SK-N-MC (cell line): ENCODE results near the gene ADAMTS7.
"Not testable (repeated sequence)": the region's sequence is repeated elsewhere in the genome, so short reads cannot be mapped to it uniquely, and the experiment has no call there.

ENCODE experiments used
- EZH2 ChIP-seq: fragments of 200-600 bp; sonication (generic); IDR thresholded peaks from one replicate; pipeline ENCODE4 v1.6.1; 2017; ENCODE audit warnings: antibody characterized with exemption
- FOXP2 ChIP-seq: optimal IDR thresholded peaks from 2 replicates; pipeline ENCODE3; 2011; ENCODE audit warnings: mild to moderate bottlenecking, moderate library complexity; ENCODE audit not compliant: insufficient read depth; ENCODE audit errors: extremely low read length, control extremely low read depth
- POLR2AphosphoS5 ChIP-seq: IDR thresholded peaks from 2 replicates; pipeline ENCODE4 v1.6.1; 2012; ENCODE audit warnings: mild to moderate bottlenecking, low read depth, low read length, borderline replicate concordance

- TF ChIP-seq FOXP2, EZH2, POLR2AphosphoS5: not testable (repeated sequence)
Observed at GRCh38 chr15:78761475-78761874, 49.8 kb downstream of the ADAMTS7 start.
